ENCODE measurements around the gene MGAT5B.

DNA sequence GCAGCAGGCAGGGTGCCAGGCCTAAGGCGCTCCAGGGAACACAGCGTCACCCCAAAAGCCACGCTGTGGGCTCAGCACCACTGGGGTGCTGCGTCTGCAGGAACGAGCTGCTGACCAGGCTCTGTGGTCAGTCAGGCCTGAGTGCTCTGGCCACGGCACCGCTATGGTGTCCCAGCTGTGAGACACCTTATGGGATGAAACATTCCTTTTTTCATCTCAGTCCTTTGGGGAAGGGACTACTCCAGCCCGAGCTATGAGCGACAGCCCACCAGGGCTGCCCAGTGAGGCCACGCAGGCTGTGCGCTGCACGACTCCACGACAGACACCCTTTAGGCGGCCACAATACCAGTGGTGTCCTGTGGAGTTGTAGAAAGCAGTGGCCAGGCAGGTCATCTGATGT, 11.1 kb downstream of the MGAT5B start:
- no peak for TF ChIP-seq EP300 (IDR thresholded peaks at IDR 0.05)
- TF ChIP-seq, protein P1, sequence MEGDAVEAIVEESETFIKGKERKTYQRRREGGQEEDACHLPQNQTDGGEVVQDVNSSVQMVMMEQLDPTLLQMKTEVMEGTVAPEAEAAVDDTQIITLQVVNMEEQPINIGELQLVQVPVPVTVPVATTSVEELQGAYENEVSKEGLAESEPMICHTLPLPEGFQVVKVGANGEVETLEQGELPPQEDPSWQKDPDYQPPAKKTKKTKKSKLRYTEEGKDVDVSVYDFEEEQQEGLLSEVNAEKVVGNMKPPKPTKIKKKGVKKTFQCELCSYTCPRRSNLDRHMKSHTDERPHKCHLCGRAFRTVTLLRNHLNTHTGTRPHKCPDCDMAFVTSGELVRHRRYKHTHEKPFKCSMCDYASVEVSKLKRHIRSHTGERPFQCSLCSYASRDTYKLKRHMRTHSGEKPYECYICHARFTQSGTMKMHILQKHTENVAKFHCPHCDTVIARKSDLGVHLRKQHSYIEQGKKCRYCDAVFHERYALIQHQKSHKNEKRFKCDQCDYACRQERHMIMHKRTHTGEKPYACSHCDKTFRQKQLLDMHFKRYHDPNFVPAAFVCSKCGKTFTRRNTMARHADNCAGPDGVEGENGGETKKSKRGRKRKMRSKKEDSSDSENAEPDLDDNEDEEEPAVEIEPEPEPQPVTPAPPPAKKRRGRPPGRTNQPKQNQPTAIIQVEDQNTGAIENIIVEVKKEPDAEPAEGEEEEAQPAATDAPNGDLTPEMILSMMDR (IDR thresholded peaks at IDR 0.05), result no peak
- TF ChIP-seq POLR2A (IDR thresholded peaks at IDR 0.05), result no peak

Data from tibial nerve (tissue), 4 donors.